Astrocyte (in vitro differentiated cells and primary cell): ENCODE measurements around the gene PRKCH. TPM values are rescaled to one million over a fixed set of nuclear protein-coding genes. Genes with fewer than 3 reads are reported as not detected.
"Not testable (repeated sequence)": the region's sequence is repeated elsewhere in the genome, so short reads cannot be mapped to it uniquely, and the experiment has no call there.

Experiments
- DNase-seq: peaks from one replicate; pipeline ENCODE4 v3.0.0-alpha.2; 2010; ENCODE audit warnings: low read depth
- FAIRE-seq: peaks from 2 replicates; lab custom pipeline; 2011; peaks lifted over from hg19 to GRCh38; lab: Jason Lieb, UNC
- H2AFZ ChIP-seq: 2 replicates; pipeline ENCODE4 v1.6.0; 2012; ENCODE audit warnings: low read depth, low read length, inconsistent platforms
- H3K27ac ChIP-seq: 2 replicates; pipeline ENCODE4 v1.5.1; 2011; ENCODE audit warnings: low read depth, low read length, inconsistent platforms
- H3K27me3 ChIP-seq: 2 replicates; pipeline ENCODE4 v1.6.0; 2011; ENCODE audit warnings: low read length, inconsistent platforms; ENCODE audit not compliant: insufficient read depth
- H3K36me3 ChIP-seq: 2 replicates; pipeline ENCODE4 v1.5.1; 2011; ENCODE audit warnings: low read length, inconsistent platforms; ENCODE audit not compliant: insufficient read depth
- H3K4me1 ChIP-seq: 2 replicates; pipeline ENCODE4 v1.5.1; 2011; ENCODE audit warnings: low read length, inconsistent platforms; ENCODE audit not compliant: insufficient read depth
- H3K4me2 ChIP-seq: 2 replicates; pipeline ENCODE4 v1.6.0; 2012; ENCODE audit warnings: low read length, inconsistent platforms
- H3K4me3 ChIP-seq: 2 replicates; pipeline ENCODE4 v1.5.1; 2011; ENCODE audit warnings: low read depth, mild to moderate bottlenecking, low read length, inconsistent platforms; ENCODE audit not compliant: insufficient read depth
- H3K79me2 ChIP-seq: 2 replicates; pipeline ENCODE4 v1.6.0; 2012; ENCODE audit warnings: mild to moderate bottlenecking, low read length, inconsistent platforms; ENCODE audit not compliant: insufficient read depth
- H3K9ac ChIP-seq: 2 replicates; pipeline ENCODE4 v1.6.0; 2012; ENCODE audit warnings: mild to moderate bottlenecking, low read length, inconsistent platforms
- H3K9me3 ChIP-seq: 2 replicates; pipeline ENCODE4 v1.5.1; 2012; ENCODE audit warnings: low read depth, mild to moderate bottlenecking, low read length, inconsistent platforms; ENCODE audit not compliant: insufficient read depth
- H4K20me1 ChIP-seq: 2 replicates; pipeline ENCODE4 v1.6.0; 2012; ENCODE audit warnings: low read length, inconsistent platforms; ENCODE audit not compliant: insufficient read depth
- H3K27ac Mint-ChIP-seq: one replicate; pipeline ENCODE4 v1.8.0; 2021; ENCODE audit warnings: mild to moderate bottlenecking, mixed read lengths; ENCODE audit not compliant: unreplicated experiment
- H3K27me3 Mint-ChIP-seq: one replicate; pipeline ENCODE4 v1.8.0; 2021; ENCODE audit warnings: low read depth, mixed read lengths; ENCODE audit not compliant: unreplicated experiment
- H3K36me3 Mint-ChIP-seq: one replicate; pipeline ENCODE4 v1.8.0; 2021; ENCODE audit warnings: low read depth, mixed read lengths; ENCODE audit not compliant: unreplicated experiment
- H3K4me1 Mint-ChIP-seq: one replicate; pipeline ENCODE4 v1.8.0; 2021; ENCODE audit warnings: low read depth, mixed read lengths; ENCODE audit not compliant: unreplicated experiment
- H3K4me3 Mint-ChIP-seq: one replicate; pipeline ENCODE4 v1.8.0; 2021; ENCODE audit warnings: mild to moderate bottlenecking, moderate library complexity, mixed read lengths; ENCODE audit not compliant: unreplicated experiment
- H3K9me3 Mint-ChIP-seq: one replicate; pipeline ENCODE4 v1.8.0; 2021; ENCODE audit warnings: mild to moderate bottlenecking, mixed read lengths; ENCODE audit not compliant: unreplicated experiment
- CTCF ChIP-seq: IDR thresholded peaks from 2 replicates; pipeline ENCODE4 v1.5.1; 2011; ENCODE audit warnings: low read depth, mild to moderate bottlenecking, inconsistent platforms, low read length, moderate library complexity; ENCODE audit not compliant: insufficient read depth
- EZH2 ChIP-seq: IDR thresholded peaks from 2 replicates; pipeline ENCODE4 v1.6.1; 2012; ENCODE audit warnings: mild to moderate bottlenecking, low read length, inconsistent platforms; ENCODE audit not compliant: insufficient read depth
- total RNA-seq: library from RNA; stranded (reverse); gene quantifications from 2 replicates; pipeline ENCODE4 v1.2.1, GENCODE V29; 2021

PRKCH gene
- total RNA-seq, 1 donor from 2014 or later: 6.0 TPM

DNA sequence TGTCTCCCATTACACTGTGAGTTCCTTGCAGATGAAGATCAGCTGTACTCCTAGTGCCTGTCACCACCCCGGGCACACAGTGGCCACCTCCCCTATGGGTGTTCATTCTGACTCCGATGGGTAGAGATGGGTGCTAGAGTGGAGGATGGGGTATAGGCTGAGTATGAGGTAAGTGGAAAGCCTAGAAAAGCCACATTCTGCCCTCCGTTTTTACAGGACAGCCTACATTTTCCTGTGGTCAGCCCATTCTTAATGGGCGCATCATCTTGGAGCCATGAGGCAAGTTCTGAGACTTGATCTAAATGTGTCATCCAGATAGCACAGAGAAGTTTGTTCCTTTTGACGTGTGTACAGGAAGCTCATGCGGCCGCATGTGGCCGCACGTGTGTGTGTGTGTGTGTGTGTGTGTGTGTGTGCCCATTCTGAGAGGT, 207.2 kb downstream of the PRKCH start:
- Histone ChIP-seq H3K4me2 (peak overlapping the region; percentile 58), H3K79me2 (no peaks in the 10 kb centered on the region), H3K4me1 (peaks cover 52% of the 10 kb centered on the region), H4K20me1 (no peaks in the 10 kb centered on the region), H3K4me3 (peak overlapping the region; percentile 20), H3K27ac (peak overlapping the region; percentile 70), H2AFZ (no peak overlapping the region), H3K27me3 (no peaks in the 10 kb centered on the region), H3K9ac (peak overlapping the region; percentile 46), H3K9me3 (no peaks in the 10 kb centered on the region), H3K36me3 (no peaks in the 10 kb centered on the region)
- Mint-ChIP-seq H3K27me3 (no peaks in the 10 kb centered on the region), H3K27ac (peak overlapping the region; percentile 93), H3K4me3 (no peak overlapping the region), H3K4me1 (peaks cover 62% of the 10 kb centered on the region), H3K9me3 (no peaks in the 10 kb centered on the region), H3K36me3 (no peaks in the 10 kb centered on the region)
- DNase-seq (peak; percentile 96), FAIRE-seq (no peak)
- TF ChIP-seq CTCF: no peak
- TF ChIP-seq EZH2: no peak

DNA sequence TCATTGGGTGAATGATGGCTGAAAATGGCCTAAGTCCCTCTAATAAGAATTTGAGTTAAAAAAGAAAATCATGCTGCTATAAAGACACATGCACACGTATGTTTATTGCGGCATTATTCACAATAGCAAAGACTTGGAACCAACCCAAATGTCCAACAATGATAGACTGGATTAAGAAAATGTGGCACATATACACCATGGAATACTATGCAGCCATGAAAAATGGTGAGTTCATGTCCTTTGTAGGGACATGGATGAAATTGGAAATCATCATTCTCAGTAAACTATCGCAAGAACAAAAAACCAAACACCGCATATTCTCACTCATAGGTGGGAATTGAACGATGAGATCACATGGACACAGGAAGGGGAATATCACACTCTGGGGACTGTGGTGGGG, 208.0 kb downstream of the PRKCH start:
- not testable (repeated sequence) for H3K27me3 ChIP-seq, H3K79me2 ChIP-seq, H3K4me2 ChIP-seq, H3K9me3 Mint-ChIP-seq, H3K4me3 Mint-ChIP-seq, DNase-seq, H3K4me3 ChIP-seq, FAIRE-seq, H2AFZ ChIP-seq, H4K20me1 ChIP-seq, H3K27me3 Mint-ChIP-seq, H3K9me3 ChIP-seq, H3K36me3 Mint-ChIP-seq, H3K9ac ChIP-seq, H3K36me3 ChIP-seq, H3K27ac ChIP-seq
- Mint-ChIP-seq H3K27ac (peak overlapping the region; percentile 93), H3K4me1 (peaks cover 57% of the 10 kb centered on the region)
- H3K4me1 ChIP-seq: peaks cover 46% of the 10 kb centered on the region

DNA sequence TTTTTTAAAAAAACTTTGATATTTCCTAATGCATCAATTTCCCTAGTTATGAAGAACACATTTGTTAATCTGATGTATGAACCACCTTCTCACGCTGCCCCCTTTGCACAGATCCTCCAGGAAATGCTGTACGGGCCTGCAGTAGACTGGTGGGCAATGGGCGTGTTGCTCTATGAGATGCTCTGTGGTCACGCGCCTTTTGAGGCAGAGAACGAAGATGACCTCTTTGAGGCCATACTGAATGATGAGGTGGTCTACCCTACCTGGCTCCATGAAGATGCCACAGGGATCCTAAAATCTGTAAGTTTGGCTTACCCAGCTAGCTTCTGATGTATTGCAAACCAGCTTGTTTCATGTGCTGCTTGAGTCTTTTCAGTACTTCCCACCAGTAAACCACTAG, 208.9 kb downstream of the PRKCH start:
- Histone ChIP-seq H2AFZ (no peak overlapping the region), H3K4me2 (no peak overlapping the region), H3K27me3 (no peaks in the 10 kb centered on the region), H3K9ac (no peak overlapping the region), H3K27ac (no peak overlapping the region), H4K20me1 (no peaks in the 10 kb centered on the region), H3K4me3 (no peak overlapping the region), H3K36me3 (no peaks in the 10 kb centered on the region), H3K79me2 (no peaks in the 10 kb centered on the region), H3K4me1 (peaks cover 37% of the 10 kb centered on the region), H3K9me3 (no peaks in the 10 kb centered on the region)
- DNase-seq (no peak), FAIRE-seq (no peak)
- H3K9me3 Mint-ChIP-seq: peaks cover under 1% of the 10 kb centered on the region
- no peaks in the 10 kb centered on the region for H3K36me3 Mint-ChIP-seq
- TF ChIP-seq CTCF (no peak), EZH2 (no peak)
- no peaks in the 10 kb centered on the region for H3K27me3 Mint-ChIP-seq
- H3K27ac Mint-ChIP-seq: no peak overlapping the region
- H3K4me1 Mint-ChIP-seq: peaks cover 57% of the 10 kb centered on the region
- H3K4me3 Mint-ChIP-seq: no peak overlapping the region
